Measurements from ENCODE around the gene CREM. TPM values are rescaled to one million over a fixed set of nuclear protein-coding genes. Genes with fewer than 3 reads are reported as not detected.
A peak's percentile ranks its signal among the peaks of the same experiment; 100 is the strongest.

The CREM gene
- total and polyA plus RNA-seq, 10 of the 15 experiments (the other 5 are each of a cell fraction or from before 2014, with no cell fraction given): 51.3 to 115 (median 70.6) TPM

DNA sequence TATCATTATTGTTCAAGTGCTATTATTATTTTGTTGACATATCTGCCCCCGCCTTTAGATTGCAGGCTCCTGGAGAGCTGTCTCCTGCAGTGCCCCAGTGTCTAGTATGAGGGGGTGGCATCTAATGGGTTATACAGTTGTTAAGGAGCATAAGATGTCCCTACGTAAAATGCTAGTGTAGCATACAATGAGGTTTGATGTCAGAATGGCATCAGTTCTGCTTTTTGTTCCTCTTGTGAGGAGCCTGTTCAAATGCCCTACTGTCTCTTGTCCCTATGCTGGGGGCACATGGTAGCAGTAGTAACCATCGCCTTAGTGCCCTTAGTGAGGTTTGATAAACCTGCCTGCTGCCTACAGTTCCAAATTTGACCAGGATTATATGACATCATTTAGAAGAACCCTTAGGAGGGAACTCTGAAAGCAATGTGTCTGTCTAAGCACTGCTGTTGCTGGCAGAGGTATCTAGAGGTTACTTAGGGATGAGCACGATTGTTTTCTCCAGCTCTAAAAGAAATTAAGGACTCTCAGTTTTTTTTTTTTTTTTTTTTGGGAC lies 9.7 kb downstream of the CREM start (continued):
- TF ChIP-seq SKIL (IDR thresholded peaks at IDR 0.05; ENCODE audit: low read depth, poor library complexity, severe bottlenecking) (no peak), NR2C2 (IDR thresholded peaks at IDR 0.05; ENCODE audit: borderline replicate concordance, control insufficient read depth, insufficient read length, low read depth) (no peak), E2F4 (IDR thresholded peaks at IDR 0.05; ENCODE audit: low read depth, low read length) (no peak), HDAC6 (IDR thresholded peaks at IDR 0.05; ENCODE audit: unreplicated experiment) (no peak), KDM1A (IDR thresholded peaks at IDR 0.05; ENCODE audit: borderline replicate concordance) (no peak), JUND (IDR thresholded peaks at IDR 0.05; ENCODE audit: low read depth, low read length) (no peak), NBN (IDR thresholded peaks at IDR 0.05) (peak; percentile 60; the same call in 1 of the 2 replicates), SUPT20H (IDR thresholded peaks at IDR 0.05; ENCODE audit: borderline replicate concordance, control insufficient read depth, low read depth, low read length) (no peak), RB1 (IDR thresholded peaks at IDR 0.05; ENCODE audit: borderline replicate concordance) (no peak), YY1 (IDR thresholded peaks at IDR 0.05; ENCODE audit: low read depth, low read length) (0 out of 2 replicates have a peak, but pooled peaks have one; percentile 8), HDAC2 (IDR thresholded peaks at IDR 0.05) (no peak), CREM (IDR thresholded peaks at IDR 0.05; ENCODE audit: low read depth) (peak; percentile 83), EP300 (IDR thresholded peaks at IDR 0.05; ENCODE audit: borderline replicate concordance in 1 of 2, control insufficient read depth in 1 of 2, low read depth in 2 of 2, low read length in 2 of 2) (peak; percentile 39 to 83; a peak in 2 of 4 replicates), RCOR1 (conservative IDR thresholded peaks at IDR 0.05; ENCODE audit: low read depth, low read length) (no peak), KLF5 (IDR thresholded peaks at IDR 0.05; ENCODE audit: partially characterized antibody) (peak; percentile 61), MAX (IDR thresholded peaks at IDR 0.05; ENCODE audit: low read depth, low read length) (no peak), NFIC (IDR thresholded peaks at IDR 0.05; ENCODE audit: low read depth, low read length) (peak; percentile 26), CBFB (IDR thresholded peaks at IDR 0.05; ENCODE audit: low read depth) (no peak), EGR1 (IDR thresholded peaks at IDR 0.05; ENCODE audit: borderline replicate concordance in 1 of 2, low read depth in 2 of 2, low read length in 2 of 2) (no peak)
- TF ChIP-seq, protein P1, sequence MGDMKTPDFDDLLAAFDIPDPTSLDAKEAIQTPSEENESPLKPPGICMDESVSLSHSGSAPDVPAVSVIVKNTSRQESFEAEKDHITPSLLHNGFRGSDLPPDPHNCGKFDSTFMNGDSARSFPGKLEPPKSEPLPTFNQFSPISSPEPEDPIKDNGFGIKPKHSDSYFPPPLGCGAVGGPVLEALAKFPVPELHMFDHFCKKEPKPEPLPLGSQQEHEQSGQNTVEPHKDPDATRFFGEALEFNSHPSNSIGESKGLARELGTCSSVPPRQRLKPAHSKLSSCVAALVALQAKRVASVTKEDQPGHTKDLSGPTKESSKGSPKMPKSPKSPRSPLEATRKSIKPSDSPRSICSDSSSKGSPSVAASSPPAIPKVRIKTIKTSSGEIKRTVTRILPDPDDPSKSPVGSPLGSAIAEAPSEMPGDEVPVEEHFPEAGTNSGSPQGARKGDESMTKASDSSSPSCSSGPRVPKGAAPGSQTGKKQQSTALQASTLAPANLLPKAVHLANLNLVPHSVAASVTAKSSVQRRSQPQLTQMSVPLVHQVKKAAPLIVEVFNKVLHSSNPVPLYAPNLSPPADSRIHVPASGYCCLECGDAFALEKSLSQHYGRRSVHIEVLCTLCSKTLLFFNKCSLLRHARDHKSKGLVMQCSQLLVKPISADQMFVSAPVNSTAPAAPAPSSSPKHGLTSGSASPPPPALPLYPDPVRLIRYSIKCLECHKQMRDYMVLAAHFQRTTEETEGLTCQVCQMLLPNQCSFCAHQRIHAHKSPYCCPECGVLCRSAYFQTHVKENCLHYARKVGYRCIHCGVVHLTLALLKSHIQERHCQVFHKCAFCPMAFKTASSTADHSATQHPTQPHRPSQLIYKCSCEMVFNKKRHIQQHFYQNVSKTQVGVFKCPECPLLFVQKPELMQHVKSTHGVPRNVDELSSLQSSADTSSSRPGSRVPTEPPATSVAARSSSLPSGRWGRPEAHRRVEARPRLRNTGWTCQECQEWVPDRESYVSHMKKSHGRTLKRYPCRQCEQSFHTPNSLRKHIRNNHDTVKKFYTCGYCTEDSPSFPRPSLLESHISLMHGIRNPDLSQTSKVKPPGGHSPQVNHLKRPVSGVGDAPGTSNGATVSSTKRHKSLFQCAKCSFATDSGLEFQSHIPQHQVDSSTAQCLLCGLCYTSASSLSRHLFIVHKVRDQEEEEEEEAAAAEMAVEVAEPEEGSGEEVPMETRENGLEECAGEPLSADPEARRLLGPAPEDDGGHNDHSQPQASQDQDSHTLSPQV (IDR thresholded peaks at IDR 0.05): peak; percentile 50; the same call in 1 of the 2 replicates
- TF ChIP-seq, protein P2, sequence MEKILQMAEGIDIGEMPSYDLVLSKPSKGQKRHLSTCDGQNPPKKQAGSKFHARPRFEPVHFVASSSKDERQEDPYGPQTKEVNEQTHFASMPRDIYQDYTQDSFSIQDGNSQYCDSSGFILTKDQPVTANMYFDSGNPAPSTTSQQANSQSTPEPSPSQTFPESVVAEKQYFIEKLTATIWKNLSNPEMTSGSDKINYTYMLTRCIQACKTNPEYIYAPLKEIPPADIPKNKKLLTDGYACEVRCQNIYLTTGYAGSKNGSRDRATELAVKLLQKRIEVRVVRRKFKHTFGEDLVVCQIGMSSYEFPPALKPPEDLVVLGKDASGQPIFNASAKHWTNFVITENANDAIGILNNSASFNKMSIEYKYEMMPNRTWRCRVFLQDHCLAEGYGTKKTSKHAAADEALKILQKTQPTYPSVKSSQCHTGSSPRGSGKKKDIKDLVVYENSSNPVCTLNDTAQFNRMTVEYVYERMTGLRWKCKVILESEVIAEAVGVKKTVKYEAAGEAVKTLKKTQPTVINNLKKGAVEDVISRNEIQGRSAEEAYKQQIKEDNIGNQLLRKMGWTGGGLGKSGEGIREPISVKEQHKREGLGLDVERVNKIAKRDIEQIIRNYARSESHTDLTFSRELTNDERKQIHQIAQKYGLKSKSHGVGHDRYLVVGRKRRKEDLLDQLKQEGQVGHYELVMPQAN (conservative IDR thresholded peaks at IDR 0.05): no peak

Data from GM12878 (cell line).